H9 (cell line): ENCODE results near the gene SPTA1. TPM values are rescaled to one million over a fixed set of nuclear protein-coding genes. Genes with fewer than 3 reads are reported as not detected.

Experiments used
- DNase-seq: peaks from one replicate; pipeline ENCODE4 v3.0.0-alpha.2; 2017
- H2AFZ ChIP-seq: one replicate; pipeline ENCODE4 v1.6.1; 2013; ENCODE audit warnings: mild to moderate bottlenecking, low read length, control low read depth, moderate library complexity
- H2AK5ac ChIP-seq: 2 replicates; pipeline ENCODE4 v1.6.1; 2013; ENCODE audit warnings: low read length, control low read depth, mixed read lengths; ENCODE audit not compliant: insufficient read length
- H2BK120ac ChIP-seq: one replicate; pipeline ENCODE4 v1.6.1; 2013; ENCODE audit warnings: low read depth, mild to moderate bottlenecking, low read length, control low read depth, inconsistent platforms; ENCODE audit not compliant: poor library complexity, severe bottlenecking
- H2BK12ac ChIP-seq: 2 replicates; pipeline ENCODE4 v1.6.1; 2013; ENCODE audit warnings: low read length, control low read depth, mixed read lengths, low read depth; ENCODE audit not compliant: insufficient read length
- H2BK15ac ChIP-seq: 2 replicates; pipeline ENCODE4 v1.6.1; 2013; ENCODE audit warnings: low read depth, low read length, control low read depth
- H2BK20ac ChIP-seq: one replicate; pipeline ENCODE4 v1.6.1; 2013; ENCODE audit warnings: low read depth, mild to moderate bottlenecking, low read length, control low read depth, inconsistent platforms; ENCODE audit not compliant: poor library complexity, severe bottlenecking
- H2BK5ac ChIP-seq: 2 replicates; pipeline ENCODE4 v1.6.1; 2013; ENCODE audit warnings: low read length, control low read depth, mixed read lengths; ENCODE audit not compliant: insufficient read length
- H3K14ac ChIP-seq: 2 replicates; pipeline ENCODE4 v1.6.1; 2013; ENCODE audit warnings: low read length, control low read depth; ENCODE audit not compliant: insufficient read depth
- H3K18ac ChIP-seq: 2 replicates; pipeline ENCODE4 v1.6.1; 2013; ENCODE audit warnings: low read depth, mild to moderate bottlenecking, mixed read lengths, low read length, control low read depth; ENCODE audit not compliant: insufficient read length
- H3K23ac ChIP-seq: 2 replicates; pipeline ENCODE4 v1.6.1; 2013; ENCODE audit warnings: low read length, control low read depth, mixed read lengths, low read depth; ENCODE audit not compliant: insufficient read length
- H3K23me2 ChIP-seq: 2 replicates; pipeline ENCODE4 v1.6.1; 2013; ENCODE audit warnings: low read depth, mild to moderate bottlenecking, mixed read lengths, low read length, control low read depth; ENCODE audit not compliant: insufficient read length, poor library complexity, severe bottlenecking
- H3K27ac ChIP-seq: 2 replicates; pipeline ENCODE4 v1.5.1; 2013; ENCODE audit warnings: low read length, control low read depth, mixed read lengths, low read depth; ENCODE audit not compliant: insufficient read length
- H3K27me3 ChIP-seq: 2 replicates; pipeline ENCODE4 v1.6.1; 2013; ENCODE audit warnings: low read length, control low read depth, inconsistent platforms; ENCODE audit not compliant: insufficient read depth
- H3K4ac ChIP-seq: 2 replicates; pipeline ENCODE4 v1.6.1; 2013; ENCODE audit warnings: low read depth, mild to moderate bottlenecking, control low read depth, inconsistent platforms, low read length, moderate library complexity
- H3K4me1 ChIP-seq: 2 replicates; pipeline ENCODE4 v1.6.1; 2013; ENCODE audit warnings: low read length, control low read depth, inconsistent platforms; ENCODE audit not compliant: insufficient read depth
- H3K4me2 ChIP-seq: 2 replicates; pipeline ENCODE4 v1.6.1; 2013; ENCODE audit warnings: low read length, control low read depth, mixed read lengths; ENCODE audit not compliant: insufficient read length, insufficient read depth
- H3K56ac ChIP-seq: 2 replicates; pipeline ENCODE4 v1.6.1; 2013; ENCODE audit warnings: low read depth, mild to moderate bottlenecking, mixed read lengths, low read length, control low read depth; ENCODE audit not compliant: insufficient read length
- H3K79me1 ChIP-seq: 2 replicates; pipeline ENCODE4 v1.6.1; 2013; ENCODE audit warnings: low read depth, mild to moderate bottlenecking, moderate library complexity, low read length, control low read depth, inconsistent platforms; ENCODE audit not compliant: insufficient read depth, poor library complexity, severe bottlenecking
- H3K79me2 ChIP-seq: 2 replicates; pipeline ENCODE4 v1.6.1; 2013; ENCODE audit warnings: low read length, control low read depth, inconsistent platforms; ENCODE audit not compliant: insufficient read depth
- H3K9ac ChIP-seq: 2 replicates; pipeline ENCODE4 v1.6.1; 2013; ENCODE audit warnings: low read length, control low read depth, mixed read lengths; ENCODE audit not compliant: insufficient read length; ENCODE audit errors: extremely low read depth
- H3K9me3 ChIP-seq: one replicate; pipeline ENCODE4 v1.6.1; 2013; ENCODE audit warnings: low read depth, low read length, inconsistent platforms; ENCODE audit not compliant: control insufficient read depth
- H3T11ph ChIP-seq: one replicate; pipeline ENCODE4 v1.6.1; 2013; ENCODE audit warnings: mild to moderate bottlenecking, low read length, control low read depth, inconsistent platforms
- H4K20me1 ChIP-seq: one replicate; pipeline ENCODE4 v1.6.1; 2013; ENCODE audit not compliant: control insufficient read depth, insufficient read length, insufficient read depth
- H4K5ac ChIP-seq: 2 replicates; pipeline ENCODE4 v1.6.1; 2013; ENCODE audit warnings: low read depth, mild to moderate bottlenecking, mixed read lengths, low read length, control low read depth; ENCODE audit not compliant: insufficient read length
- H4K8ac ChIP-seq: replicated peaks from 2 replicates; pipeline ENCODE4 v1.6.1; 2013; ENCODE audit warnings: low read length, control low read depth, mixed read lengths, low read depth; ENCODE audit not compliant: insufficient read length
- H4K91ac ChIP-seq: 2 replicates; pipeline ENCODE4 v1.6.1; 2013; ENCODE audit warnings: low read depth, mild to moderate bottlenecking, moderate library complexity, mixed read lengths, low read length, control low read depth; ENCODE audit not compliant: insufficient read length
- H3K27ac Mint-ChIP-seq, 3 experiments: 2 replicates in 2 of 3; 3 replicates in 1 of 3; pipeline ENCODE4 v1.8.0; 2020 to 2021; ENCODE audit warnings: mixed read lengths in 3 of 3, mild to moderate bottlenecking in 1 of 3, moderate library complexity in 1 of 3
- H3K27me3 Mint-ChIP-seq: 2 replicates; pipeline ENCODE4 v1.8.0; 2021; ENCODE audit warnings: low read depth, mild to moderate bottlenecking, moderate library complexity, mixed read lengths
- H3K36me3 Mint-ChIP-seq, 3 experiments: 2 replicates in 2 of 3; 3 replicates in 1 of 3; pipeline ENCODE4 v1.8.0; 2020 to 2021; ENCODE audit warnings: low read depth in 3 of 3, mixed read lengths in 3 of 3; ENCODE audit not compliant: insufficient read depth in 1 of 3
- H3K4me1 Mint-ChIP-seq, 2 experiments: 2 replicates each; pipeline ENCODE4 v1.8.0; 2020; ENCODE audit warnings: mixed read lengths in 2 of 2
- H3K4me3 Mint-ChIP-seq, 2 experiments: 2 replicates in 1 of 2; 3 replicates in 1 of 2; pipeline ENCODE4 v1.8.0; 2020 to 2021; ENCODE audit warnings: mild to moderate bottlenecking in 2 of 2, mixed read lengths in 2 of 2, moderate library complexity in 1 of 2
- H3K9me3 Mint-ChIP-seq, 2 experiments: 2 replicates in 1 of 2; 3 replicates in 1 of 2; pipeline ENCODE4 v1.8.0; 2020; ENCODE audit warnings: mild to moderate bottlenecking in 2 of 2, mixed read lengths in 2 of 2, moderate library complexity in 1 of 2
- CTCF ChIP-seq: fragments of 200-600 bp; sonication (generic); conservative IDR thresholded peaks from 3 replicates; pipeline ENCODE4 v1.8.0; 2021; ENCODE audit warnings: antibody characterized with exemption, mild to moderate bottlenecking
- WGBS: extraction: QIAGEN DNeasy Blood & Tissue Kit; methylation state at CpG from one replicate; pipeline ENCODE4 v1.1.7; 2013; ENCODE audit warnings: missing lambda C conversion rate, low lambda C conversion rate, mixed read lengths; ENCODE audit not compliant: insufficient read length; ENCODE audit errors: extremely low coverage; 5-methylcytosine and 5-hydroxymethylcytosine counted together
- total RNA-seq: library from RNA; stranded (reverse); gene quantifications from 2 replicates; pipeline ENCODE4 v1.2.1, GENCODE V29; 2021

SPTA1 gene
- total RNA-seq, 1 experiment from 2014 or later, result not detected

GRCh38 chr1:158731707-158732106 is 45.2 kb upstream of the SPTA1 start:
- Mint-ChIP-seq H3K27me3 (no peaks in the 10 kb centered on the region; the same call in 1 of the 2 replicates), H3K27ac (no peak overlapping the region; a peak in 1 of 7 replicates), H3K4me3 (no peak overlapping the region), H3K36me3 (no peaks in the 10 kb centered on the region), H3K9me3 (no peaks in the 10 kb centered on the region), H3K4me1 (no peaks in the 10 kb centered on the region)
- H3K4me2 ChIP-seq, result no peak overlapping the region
- H2BK5ac ChIP-seq, result no peak overlapping the region
- no peak overlapping the region for H3K9ac ChIP-seq
- H3K18ac ChIP-seq, result no peak overlapping the region
- no peaks in the 10 kb centered on the region for H3K23me2 ChIP-seq
- no peak overlapping the region for H3K4ac ChIP-seq
- no peak for TF ChIP-seq CTCF
- H4K8ac ChIP-seq, result no peak overlapping the region
- no peak overlapping the region for H3K27ac ChIP-seq
- no peak overlapping the region for H4K5ac ChIP-seq
- no peak overlapping the region for H2BK15ac ChIP-seq
- no peak for DNase-seq
- H2AK5ac ChIP-seq, result no peak overlapping the region
- no peak overlapping the region for H3T11ph ChIP-seq
- H4K91ac ChIP-seq, result no peak overlapping the region
- no peak overlapping the region for H3K14ac ChIP-seq
- no peak overlapping the region for H3K56ac ChIP-seq
- no peak overlapping the region for H3K23ac ChIP-seq
- no peak overlapping the region for H2AFZ ChIP-seq
- no peaks in the 10 kb centered on the region for H3K79me2 ChIP-seq
- WGBS, result no CpG with 5 or more reads among the region's 4 CpGs
- H3K79me1 ChIP-seq, result no peaks in the 10 kb centered on the region
- H3K4me1 ChIP-seq, result no peaks in the 10 kb centered on the region
- H3K27me3 ChIP-seq, result no peaks in the 10 kb centered on the region
- no peak overlapping the region for H2BK12ac ChIP-seq
- H2BK20ac ChIP-seq, result no peak overlapping the region
- no peaks in the 10 kb centered on the region for H4K20me1 ChIP-seq
- H3K9me3 ChIP-seq, result no peaks in the 10 kb centered on the region
- no peak overlapping the region for H2BK120ac ChIP-seq
